Heart left ventricle (tissue), 16 donors: ENCODE results near the gene KRT73. TPM values are rescaled to one million over a fixed set of nuclear protein-coding genes. Genes with fewer than 3 reads are reported as not detected.

Experiments used
- ATAC-seq, 4 donors: fragments of 200-7000 bp; cut with Tn5 transposase; one replicate each; pipeline ENCODE4 v1.9.1; 2020 to 2022; ENCODE audit warnings: moderate library complexity in 4 of 4, mild to moderate bottlenecking in 3 of 4, moderate number of reproducible peaks in 1 of 4
- DNase-seq, 5 donors: peaks; one replicate each; pipeline ENCODE4 v3.0.0-alpha.2; 2020
- H3K27ac ChIP-seq, 12 donors: fragments of 200-600 bp; sonication (generic) in 4 of 12; one replicate each; pipeline versions ENCODE4 v1.5.0 to v1.8.0; 2016 to 2022; ENCODE audit warnings: mild to moderate bottlenecking in 2 of 12
- H3K27me3 ChIP-seq, 9 donors: fragments of 200-600 bp; sonication (generic) in 2 of 9; one replicate each; pipeline versions ENCODE4 v1.5.1 to v1.8.0; 2016 to 2022; ENCODE audit warnings: mild to moderate bottlenecking in 3 of 9
- H3K36me3 ChIP-seq, 9 donors: fragments of 200-600 bp; sonication (generic) in 2 of 9; one replicate each; pipeline versions ENCODE4 v1.5.0 to v1.8.0; 2018 to 2022; ENCODE audit warnings: mild to moderate bottlenecking in 2 of 9
- H3K4me1 ChIP-seq, 12 donors: fragments of 200-600 bp; sonication (generic) in 4 of 12; one replicate each; pipeline versions ENCODE4 v1.5.0 to v1.8.0; 2016 to 2022; ENCODE audit warnings: mild to moderate bottlenecking in 3 of 12
- H3K4me3 ChIP-seq, 12 donors: fragments of 200-600 bp; sonication (generic) in 4 of 12; one replicate each; pipeline versions ENCODE4 v1.5.0 to v1.8.0; 2017 to 2022; ENCODE audit warnings: mild to moderate bottlenecking in 9 of 12, moderate library complexity in 4 of 12
- H3K9me3 ChIP-seq, 12 donors: fragments of 200-600 bp; sonication (generic) in 4 of 12; one replicate each; pipeline versions ENCODE4 v1.5.0 to v1.8.0; 2016 to 2022; ENCODE audit warnings: mild to moderate bottlenecking in 1 of 12
- CTCF ChIP-seq, 12 donors: fragments of 200-600 bp; sonication (generic) in 4 of 12; IDR thresholded peaks; one replicate each; pipeline versions ENCODE4 v1.5.0 to v1.8.0; 2018 to 2022; ENCODE audit warnings: antibody characterized with exemption in 12 of 12, mild to moderate bottlenecking in 5 of 12
- POLR2A ChIP-seq, 2 donors: fragments of 450-650 bp; IDR thresholded peaks; one replicate each; pipeline ENCODE4 v1.6.1; 2017; ENCODE audit warnings: antibody characterized with exemption in 2 of 2, mild to moderate bottlenecking in 2 of 2, moderate library complexity in 2 of 2
- WGBS, 4 donors: extraction: QIAGEN DNeasy Blood & Tissue Kit in 2 of 4; methylation state at CpG; one replicate each; pipeline versions ENCODE4 v1.1.5 to v1.1.7; 2013 to 2018; 5-methylcytosine and 5-hydroxymethylcytosine counted together
- intact Hi-C, 10 donors: fragments of 100-400 bp; cut with DNase I; formaldehyde crosslinking; loops; one replicate each; pipeline versions ENCODE4 v1.11.1 to v1.14.2; 2022
- polyA plus RNA-seq, 2 donors: library from polyadenylated mRNA; stranded (reverse); fragments of 200-250 nt; gene quantifications; one replicate each; pipeline ENCODE4 v1.2.3, GENCODE V29; 2013
- total RNA-seq, 9 donors: library from RNA; depleted of rRNA in 2 of 9; stranded (reverse); fragments of >200 nt in 2 of 9; fragmentation: NEBNext Ultra II Directional in 3 of 9; extraction: Animal tissue kit (Norgen Biotek cat#: 25700) in 3 of 9; gene quantifications; one replicate each; pipeline versions ENCODE4 v1.1.0 to v1.2.4, GENCODE V29; 2016 to 2023
- donor health status: ischemic (EF 13 %, LVEDD 7.1; RV severe dilation, severe dysfunction).
- donor health status: healthy with polysubstance abuse.
- donor health status: DM: no; HTN: yes; CAD: no.
- donor health status: DM: no; HTN: no; CAD: no.
- donor health status: ischemic (EF 25% LVEDD 6.9; RV normal size, moderate dysfunction).
- donor health status: ischemic (EF 25% LVEDD 5.7; RV mildly dilated, moderate dysfunction).
- donor health status: healthy.
- donor health status: DM: yes; HTN: yes; CAD: no.
- donor health status: ischemic (EF 35%, LVEDD 5.7; RV mildly dilated, moderate dysfunction).
- donor health status: nonischemic (EF 11% LVEDD 7.7; RV severe dilation, severe dysfunction).
- donor health status: DM: yes; HTN: yes; CAD: no.
- donor health status: PGD.
- donor health status: ischemic (EF 29% LVEDD 5.4; RV normal size, mild dysfunction).
- donor health status: nonischemic (EF 23%, LVEDD 6.1; RV moderate dilation, normal function).

Gene KRT73
- total and polyA plus RNA-seq, 11 donors, result not detected

- no peak for ATAC-seq
- no peak for DNase-seq
- TF ChIP-seq POLR2A (IDR thresholded peaks at IDR 0.05) (no peak), CTCF (IDR thresholded peaks at IDR 0.05) (no peak)
- Histone ChIP-seq H3K27me3 (peaks cover 0 to 21% (median 4%) of the 10 kb centered on the region in 9 donors), H3K4me3 (no peak overlapping the region), H3K9me3 (no peaks in the 10 kb centered on the region), H3K4me1 (peaks cover 0 to 6% (median 0%) of the 10 kb centered on the region in 12 donors), H3K27ac (no peak overlapping the region), H3K36me3 (no peaks in the 10 kb centered on the region)
- intact Hi-C loops, result loop anchor here in 1 of 10 donors (10.0 kb wide), 1 partner anchor 201 kb away; no protein-coding TSS in a partner anchor
Measured at GRCh38 chr12:52663420-52663819, 45.1 kb upstream of the KRT73 start.

GRCh38 chr12:52662918-52663229 lies 44.5 kb upstream of the KRT73 start:
- peaks cover 0 to 21% (median 4%) of the 10 kb centered on the region in 9 donors for H3K27me3 ChIP-seq
- intact Hi-C loops, result loop anchor here in 1 of 10 donors (10.0 kb wide), 1 partner anchor 202 kb away; no protein-coding TSS in a partner anchor
- no peak overlapping the region for H3K27ac ChIP-seq
- no peak overlapping the region for H3K4me3 ChIP-seq
- no peaks in the 10 kb centered on the region for H3K9me3 ChIP-seq
- H3K36me3 ChIP-seq, result no peaks in the 10 kb centered on the region
- no peak for DNase-seq
- ATAC-seq, result no peak
- peaks cover 0 to 6% (median 0%) of the 10 kb centered on the region in 12 donors for H3K4me1 ChIP-seq
- no peak for TF ChIP-seq CTCF (IDR thresholded peaks at IDR 0.05)
- TF ChIP-seq POLR2A (IDR thresholded peaks at IDR 0.05), result no peak

GRCh38 chr12:52662093-52662917 lies 43.9 kb upstream of the KRT73 start:
- WGBS, 4 donors, result 65 to 74% (median 66%) methylated on average over 10 of the region's 10 CpGs
- ATAC-seq, result peak in 2 of 4 donors; percentile 21 to 22
- no peaks in the 10 kb centered on the region for H3K9me3 ChIP-seq
- intact Hi-C loops, result loop anchor here in 1 of 10 donors (10.0 kb wide), 1 partner anchor 202 kb away; no protein-coding TSS in a partner anchor
- TF ChIP-seq CTCF (IDR thresholded peaks at IDR 0.05) (no peak), POLR2A (IDR thresholded peaks at IDR 0.05) (no peak)
- no peaks in the 10 kb centered on the region for H3K36me3 ChIP-seq
- DNase-seq, result no peak
- peaks cover 0 to 21% (median 4%) of the 10 kb centered on the region in 9 donors for H3K27me3 ChIP-seq
- H3K4me1 ChIP-seq, result peaks cover 0 to 6% (median 0%) of the 10 kb centered on the region in 12 donors
- H3K27ac ChIP-seq, result no peak overlapping the region
- H3K4me3 ChIP-seq, result no peak overlapping the region

- Histone ChIP-seq H3K4me3 (no peak overlapping the region), H3K27me3 (peaks cover 0 to 20% (median 4%) of the 10 kb centered on the region in 9 donors), H3K27ac (no peak overlapping the region), H3K36me3 (no peaks in the 10 kb centered on the region), H3K4me1 (peaks cover 0 to 10% (median 0%) of the 10 kb centered on the region in 12 donors), H3K9me3 (no peaks in the 10 kb centered on the region)
- intact Hi-C loops, result loop anchor here in 1 of 10 donors (10.0 kb wide), 1 partner anchor 203 kb away; no protein-coding TSS in a partner anchor
- ATAC-seq (no peak), DNase-seq (no peak)
- TF ChIP-seq POLR2A (IDR thresholded peaks at IDR 0.05) (no peak), CTCF (IDR thresholded peaks at IDR 0.05) (no peak)
- WGBS, 4 donors, result 90 to 97% (median 95%) methylated on average over 3 of the region's 3 CpGs
Measured at GRCh38 chr12:52661668-52662067, 43.3 kb upstream of the KRT73 start.
